HG02885 (cell line): ENCODE results near the gene MAGI2.
"Not testable (repeated sequence)": the region's sequence is repeated elsewhere in the genome, so short reads cannot be mapped to it uniquely, and the experiment has no call there.

ENCODE experiments used
- ATAC-seq: cut with Tn5 transposase; IDR thresholded peaks from one replicate; pipeline ENCODE4 v1.9.1; 2021; ENCODE audit warnings: mild to moderate bottlenecking; ENCODE audit not compliant: unreplicated experiment, poor library complexity

Gene MAGI2

DNA sequence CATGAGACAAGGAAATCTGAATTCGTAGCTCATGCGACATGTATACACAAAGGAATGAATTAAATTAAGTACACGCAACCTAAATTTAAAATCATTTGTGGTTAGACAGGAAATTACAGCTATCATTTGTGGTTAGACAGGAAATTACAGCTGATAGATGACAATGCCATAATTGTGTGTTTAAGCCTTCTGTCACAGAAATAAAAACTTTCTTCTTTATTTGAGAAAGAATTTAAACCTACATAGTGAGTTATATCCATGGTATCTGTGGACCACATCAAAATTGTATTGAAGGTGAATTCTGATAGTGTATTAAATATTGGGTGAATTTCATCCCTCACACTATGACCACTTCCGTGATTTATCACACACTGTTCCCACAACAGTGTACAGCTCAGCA lies 362.9 kb downstream of the MAGI2 start:
- no peak for ATAC-seq

DNA sequence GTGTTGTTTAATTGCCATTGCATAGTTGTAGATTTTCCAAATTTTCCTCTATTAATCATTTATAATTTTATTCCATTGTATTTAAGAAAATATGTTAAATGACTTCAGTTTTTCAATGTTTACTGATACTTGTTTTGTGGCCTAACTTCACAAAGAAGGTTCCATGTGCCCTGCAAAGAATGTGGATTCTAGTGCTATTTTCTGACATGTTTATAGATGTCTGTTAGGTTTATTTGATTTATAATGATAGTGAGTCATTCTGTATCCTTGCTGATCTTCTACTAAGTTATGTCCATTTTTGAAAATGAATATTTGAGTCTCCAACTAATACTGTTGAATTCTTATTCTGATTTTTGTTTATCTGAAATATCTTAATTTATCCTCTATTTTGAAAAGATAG lies 369.0 kb downstream of the MAGI2 start:
- ATAC-seq: no peak

DNA sequence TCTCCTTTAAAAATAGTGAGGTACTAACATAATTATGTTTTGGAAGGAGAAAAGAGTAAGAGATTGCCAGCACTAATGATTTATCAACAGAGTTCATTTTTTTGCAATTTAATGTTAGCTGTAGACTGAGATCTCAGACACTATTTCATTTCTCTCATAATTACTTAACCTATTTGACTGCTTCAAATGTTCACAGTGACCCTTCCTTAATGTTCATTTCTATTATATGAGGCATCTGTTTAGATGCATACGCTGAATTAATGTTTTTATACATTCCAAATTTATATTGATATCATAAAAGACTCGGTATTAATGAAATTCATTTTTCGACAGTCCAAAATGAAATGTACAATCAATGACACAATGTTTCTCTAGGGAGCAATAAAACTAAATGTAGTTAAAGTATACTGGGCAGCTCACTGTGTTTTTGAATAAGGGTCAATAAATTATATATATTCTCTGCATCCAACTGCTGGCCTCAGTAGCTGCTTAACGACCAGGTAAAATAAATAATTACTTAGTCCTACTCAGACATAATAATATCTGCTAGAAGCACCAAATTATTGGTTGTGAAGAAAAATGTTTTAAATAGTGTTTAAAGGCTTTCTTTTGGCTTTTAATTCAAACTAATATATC lies 373.4 kb downstream of the MAGI2 start:
- ATAC-seq: no peak

DNA sequence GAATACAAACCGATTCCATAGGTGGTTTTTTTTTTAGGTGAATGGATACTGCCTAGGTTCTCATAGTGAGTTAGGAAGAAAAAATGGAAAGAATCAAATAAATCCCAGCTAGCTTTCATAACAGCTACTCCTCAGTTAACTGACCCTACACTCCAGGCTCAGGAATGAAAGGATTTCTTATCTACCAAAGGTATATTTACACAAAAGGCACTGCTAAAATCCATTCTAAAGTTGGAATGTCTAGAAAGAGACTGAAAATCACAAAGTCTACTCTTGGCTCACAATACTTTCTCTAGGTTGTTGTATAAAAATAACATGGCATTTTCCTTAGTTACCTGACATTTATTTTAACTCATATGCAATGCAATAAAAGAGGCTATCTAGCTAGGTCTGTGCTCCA lies 375.2 kb downstream of the MAGI2 start:
- ATAC-seq: no peak

GRCh38 chr7:79071187-79071586 lies 382.3 kb downstream of the MAGI2 start:
- ATAC-seq: not testable (repeated sequence)

DNA sequence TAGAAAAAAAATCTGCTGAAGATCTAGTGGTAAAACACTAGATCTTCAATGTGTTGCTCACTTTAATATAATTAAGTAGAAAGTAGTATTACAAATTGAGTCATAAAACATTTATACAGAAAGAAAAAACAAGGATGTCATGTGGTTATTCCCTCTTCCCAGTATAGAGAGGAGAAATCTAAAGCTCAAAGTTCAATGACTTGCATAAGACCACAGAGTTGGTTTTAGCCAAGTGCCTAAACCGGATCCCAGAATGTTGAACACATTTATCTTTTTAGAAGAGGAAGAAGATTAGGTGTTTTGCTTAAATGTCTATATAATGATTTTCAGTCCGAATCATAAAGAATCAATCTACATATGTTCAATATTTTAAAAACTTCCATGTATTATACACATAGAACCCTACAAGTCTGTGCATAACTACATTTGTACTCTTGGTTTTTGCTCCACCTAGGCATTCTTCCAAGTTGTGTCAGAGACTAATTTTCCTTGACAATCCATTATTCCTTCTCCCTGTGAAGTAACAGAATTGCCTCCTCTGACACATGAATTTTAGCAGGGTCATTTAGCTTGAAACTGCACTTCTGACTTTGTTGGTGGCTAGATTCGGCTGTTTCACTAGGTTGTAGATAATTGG lies 389.2 kb downstream of the MAGI2 start:
- ATAC-seq: no peak

DNA sequence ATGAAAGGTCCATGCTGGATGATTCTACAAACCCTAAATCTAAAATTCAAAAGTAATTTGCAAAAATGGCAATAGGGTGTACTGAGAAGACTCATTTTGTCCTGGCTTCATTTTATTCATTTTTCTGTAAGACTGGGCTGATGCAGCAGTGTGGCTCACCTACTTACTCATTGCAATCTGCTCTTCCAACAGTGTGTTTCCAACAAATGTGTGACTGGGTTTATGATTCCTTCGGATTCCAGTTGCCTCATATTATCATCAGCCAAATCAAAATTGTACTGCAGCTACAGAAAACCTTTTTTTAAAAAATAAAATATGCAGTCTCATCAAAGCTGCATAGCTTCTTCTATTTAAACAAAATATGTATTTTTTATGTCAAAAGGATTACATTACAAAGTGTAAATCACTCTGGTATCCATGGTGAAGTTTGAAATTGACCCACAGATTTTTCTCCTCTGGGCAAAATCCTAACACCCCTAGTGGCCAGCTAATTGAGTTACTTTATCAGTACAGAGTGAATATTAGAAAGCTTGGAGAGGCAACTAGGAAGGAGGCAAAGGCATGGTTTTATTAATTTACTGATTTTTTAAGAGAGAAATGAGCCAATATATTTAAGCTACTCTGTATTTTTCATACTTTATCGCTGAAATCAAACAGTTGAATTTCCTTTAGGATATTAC lies 390.3 kb downstream of the MAGI2 start:
- ATAC-seq: no peak

DNA sequence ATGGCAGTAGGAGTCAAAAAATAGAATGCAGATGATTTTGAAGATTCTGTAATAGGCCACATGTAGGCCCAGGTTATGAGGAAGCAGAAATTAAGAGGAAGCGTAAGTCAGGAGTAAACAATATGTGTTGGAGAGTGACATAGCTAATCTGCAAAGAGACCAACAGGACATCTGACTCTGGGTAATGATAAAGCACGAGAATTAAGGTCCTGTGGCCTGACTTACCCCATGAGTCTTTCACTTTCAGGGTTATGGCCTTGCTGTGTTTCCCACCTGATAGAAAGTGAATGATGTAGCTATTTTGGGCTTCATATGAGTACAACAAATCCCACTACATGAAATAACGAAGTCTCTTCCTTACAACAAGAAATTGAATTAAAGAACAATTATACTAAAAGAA lies 393.0 kb downstream of the MAGI2 start:
- ATAC-seq: no peak

- no peak for ATAC-seq
Observed at GRCh38 chr7:79055722-79056415, 397.6 kb downstream of the MAGI2 start.

DNA sequence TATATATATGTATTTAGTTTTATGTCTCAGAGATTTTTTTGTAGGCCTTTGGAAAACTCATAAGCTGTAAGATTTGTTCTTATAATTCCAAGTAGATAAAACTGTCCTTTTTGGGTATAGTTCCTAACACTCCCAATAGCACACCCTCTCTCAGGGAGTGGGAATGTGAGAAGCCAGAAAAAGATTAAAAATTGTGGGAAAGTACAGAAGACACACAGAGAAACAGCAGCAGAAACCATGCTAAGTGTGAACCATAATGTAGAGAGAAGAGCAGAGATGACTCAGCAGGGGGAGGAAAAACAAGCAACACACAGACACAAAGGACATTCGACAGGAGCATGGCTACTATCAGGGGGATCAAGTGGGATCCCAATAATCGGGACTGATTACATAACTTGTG lies 401.6 kb downstream of the MAGI2 start:
- no peak for ATAC-seq

DNA sequence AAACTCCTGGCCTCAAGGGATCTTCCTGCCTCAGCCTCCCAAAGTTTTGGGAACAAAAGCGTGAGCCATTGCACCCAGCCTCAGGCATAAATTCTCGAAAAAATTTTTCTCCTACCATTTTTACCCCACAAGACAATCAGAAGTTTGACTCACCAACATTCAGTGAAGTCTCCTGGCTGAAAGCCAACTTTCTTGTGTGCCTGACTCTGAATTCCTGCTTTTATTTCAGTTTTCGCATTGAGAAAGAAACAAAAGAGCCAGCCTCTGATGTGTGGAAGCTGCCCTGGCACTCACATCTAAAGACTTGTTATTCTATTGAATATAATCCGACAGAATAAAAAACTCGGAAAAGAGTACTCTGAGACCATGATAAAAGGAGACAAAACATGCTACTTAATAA lies 402.9 kb downstream of the MAGI2 start:
- ATAC-seq: no peak

DNA sequence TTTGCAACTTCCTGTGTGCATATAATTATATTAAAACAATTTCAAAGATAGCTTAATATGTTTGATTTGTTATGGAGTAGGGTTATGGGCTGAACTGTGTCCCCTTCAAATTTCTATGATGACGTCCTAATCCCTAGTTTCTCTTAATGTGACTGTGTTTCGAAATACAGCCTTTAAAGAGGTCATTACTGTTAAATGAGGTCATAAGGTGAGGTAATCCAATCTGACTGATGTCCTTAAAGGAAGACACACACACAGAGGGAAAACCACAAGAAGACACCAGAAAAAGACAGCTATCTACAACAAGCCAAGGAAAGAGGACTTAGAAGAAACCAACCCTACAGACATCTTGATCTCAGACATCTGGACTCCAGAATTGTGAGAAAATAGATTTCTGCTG lies 407.4 kb downstream of the MAGI2 start:
- no peak for ATAC-seq

GRCh38 chr7:79037001-79037400 lies 416.5 kb downstream of the MAGI2 start:
- no peak for ATAC-seq

- ATAC-seq: no peak
Observed at GRCh38 chr7:79036356-79036755, 417.1 kb downstream of the MAGI2 start.

GRCh38 chr7:79035858-79036257 lies 417.6 kb downstream of the MAGI2 start:
- no peak for ATAC-seq

- ATAC-seq: no peak
Observed at GRCh38 chr7:79034730-79035129, 418.7 kb downstream of the MAGI2 start.

DNA sequence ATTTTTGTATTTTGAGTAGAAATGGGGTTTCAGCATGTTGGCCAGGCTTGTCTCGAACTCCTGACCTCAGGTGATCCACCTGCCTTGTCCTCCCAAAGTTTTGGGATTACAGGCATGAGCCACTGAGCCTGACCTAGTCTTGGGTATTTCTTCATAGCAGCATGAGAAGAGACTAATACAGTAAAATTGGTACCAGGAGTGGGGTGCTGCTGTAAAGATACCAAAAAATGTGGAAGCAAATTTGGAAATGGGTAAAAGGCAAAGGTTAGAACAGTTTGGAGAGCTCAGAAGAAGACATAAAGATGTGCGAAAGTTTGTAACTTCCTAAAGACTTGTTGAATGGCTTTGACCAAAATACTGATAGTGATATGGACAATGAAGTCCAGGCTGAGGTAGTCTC lies 433.8 kb downstream of the MAGI2 start:
- ATAC-seq: not testable (repeated sequence)

GRCh38 chr7:79011921-79012320 lies 441.5 kb downstream of the MAGI2 start:
- no peak for ATAC-seq

DNA sequence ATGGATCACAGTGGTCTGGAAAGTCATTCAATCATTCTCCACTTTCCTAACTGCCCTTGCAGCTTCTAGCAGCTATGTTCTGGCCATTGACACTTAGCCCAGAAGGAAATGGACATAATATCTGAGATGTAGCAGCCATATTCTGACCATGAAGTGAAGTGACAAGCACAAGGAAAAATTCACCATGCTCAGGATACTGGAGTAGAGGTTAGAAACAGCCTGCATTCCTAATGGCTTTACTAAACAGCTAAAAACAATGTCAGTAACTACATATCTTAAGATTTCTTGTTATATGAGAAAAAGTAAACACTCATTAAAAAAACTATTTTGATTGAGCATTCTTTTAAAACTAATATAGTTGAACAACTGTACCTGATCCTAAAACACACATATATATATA lies 443.8 kb downstream of the MAGI2 start:
- ATAC-seq: no peak

DNA sequence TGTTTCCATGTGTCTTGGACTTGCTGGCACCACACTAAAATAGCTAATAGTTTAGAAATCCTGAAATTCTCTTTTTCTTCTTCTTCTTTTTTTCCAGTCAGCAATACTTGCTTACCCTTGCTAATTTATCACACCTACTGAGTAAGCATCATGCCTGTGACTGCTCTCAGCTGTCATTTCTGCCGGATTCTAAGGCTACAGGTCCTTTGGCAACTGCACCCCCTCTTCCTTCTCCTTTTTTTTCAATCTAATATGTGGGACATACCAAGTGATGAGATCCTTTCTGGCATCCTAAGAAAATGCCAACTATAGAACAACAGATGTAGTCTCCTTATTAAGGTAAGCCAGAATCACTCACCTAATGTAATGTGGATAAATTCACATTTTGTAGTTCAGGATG lies 444.7 kb downstream of the MAGI2 start:
- no peak for ATAC-seq

GRCh38 chr7:78996013-78996412 lies 457.5 kb downstream of the MAGI2 start:
- ATAC-seq: no peak
